OCI-LY7 (cell line): ENCODE results near the gene HRH2. TPM values are rescaled to one million over a fixed set of nuclear protein-coding genes. Genes with fewer than 3 reads are reported as not detected.

ENCODE experiments used
- BruUV-seq: library from RNA; stranded (reverse); fragments of 400-500 nt; replicated peaks from 2 replicates; lab custom pipeline; 2021; lab: Mats Ljungman, UMichigan
- CTCF ChIA-PET: fragments of 300-600 bp; sonication (Branson Sonifier 250); formaldehyde crosslinking; loops from one replicate; lab custom pipeline; 2022; ENCODE audit warnings: antibody characterized with exemption; ENCODE audit not compliant: unreplicated experiment; lab: Charles Lee
- POLR2A ChIA-PET: fragments of 300-600 bp; sonication (Branson Sonifier 250); formaldehyde crosslinking; loops from one replicate; lab custom pipeline; 2022; ENCODE audit warnings: antibody characterized with exemption; lab: Charles Lee
- DNase-seq: peaks from one replicate; pipeline ENCODE4 v3.0.0-alpha.2; 2015; ENCODE audit warnings: low spot score
- H2AFZ ChIP-seq: fragments of 200-600 bp; sonication (generic), shearing (Covaris generic); 2 replicates; pipeline ENCODE4 v1.6.1; 2014; ENCODE audit warnings: mild to moderate bottlenecking, antibody characterized with exemption, low read length, moderate library complexity
- H3K27ac ChIP-seq: fragments of 200-600 bp; sonication (generic); 2 replicates; pipeline ENCODE4 v1.5.1; 2014; ENCODE audit warnings: mixed run types, low read depth, mild to moderate bottlenecking, moderate library complexity, low read length, inconsistent platforms; ENCODE audit not compliant: poor library complexity, severe bottlenecking
- H3K36me3 ChIP-seq: fragments of 200-600 bp; sonication (generic); 2 replicates; pipeline ENCODE4 v1.6.1; 2014; ENCODE audit warnings: mild to moderate bottlenecking, antibody characterized with exemption, low read length, moderate library complexity, mixed read lengths; ENCODE audit not compliant: insufficient read depth
- H3K4me1 ChIP-seq: fragments of 200-600 bp; sonication (generic); 2 replicates; pipeline ENCODE4 v1.5.1; 2014; ENCODE audit warnings: mild to moderate bottlenecking, low read length; ENCODE audit not compliant: insufficient read depth, poor library complexity, severe bottlenecking
- H3K4me2 ChIP-seq: fragments of 200-600 bp; sonication (generic); 2 replicates; pipeline ENCODE4 v1.6.1; 2014; ENCODE audit warnings: mild to moderate bottlenecking, low read length
- H3K4me3 ChIP-seq: fragments of 200-600 bp; sonication (generic); 2 replicates; pipeline ENCODE4 v1.5.1; 2014; ENCODE audit warnings: mild to moderate bottlenecking, low read depth, low read length; ENCODE audit not compliant: poor library complexity, severe bottlenecking
- H3K79me2 ChIP-seq: fragments of 200-600 bp; sonication (generic); 2 replicates; pipeline ENCODE4 v1.6.1; 2016; ENCODE audit warnings: low read depth, mild to moderate bottlenecking, low read length, moderate library complexity, mixed read lengths; ENCODE audit not compliant: insufficient read depth
- H3K9me2 ChIP-seq: fragments of 200-600 bp; sonication (generic); 2 replicates; pipeline ENCODE4 v1.6.1; 2016; ENCODE audit warnings: mild to moderate bottlenecking, low read length, mixed read lengths; ENCODE audit not compliant: insufficient read depth
- H3K9me3 ChIP-seq: fragments of 200-600 bp; sonication (generic); 2 replicates; pipeline ENCODE4 v1.6.1; 2014; ENCODE audit warnings: mild to moderate bottlenecking, mixed run types, low read length, mixed read lengths
- H4K20me1 ChIP-seq: fragments of 200-600 bp; sonication (generic); 2 replicates; pipeline ENCODE4 v1.6.1; 2014; ENCODE audit warnings: mild to moderate bottlenecking, antibody characterized with exemption, low read length, moderate library complexity, mixed read lengths; ENCODE audit not compliant: insufficient read depth
- CTCF ChIP-seq: fragments of 200-600 bp; sonication (generic); conservative IDR thresholded peaks from 2 replicates; pipeline ENCODE4 v1.5.1; 2014; ENCODE audit warnings: mild to moderate bottlenecking, antibody characterized with exemption, low read length, moderate library complexity, mixed read lengths
- EZH2phosphoT487 ChIP-seq: fragments of 200-600 bp; sonication (generic); IDR thresholded peaks from 2 replicates; pipeline ENCODE4 v1.6.1; 2018; ENCODE audit warnings: low read depth, borderline replicate concordance, mild to moderate bottlenecking, mixed run types, antibody characterized with exemption, low read length, moderate library complexity, mixed read lengths
- intact Hi-C: fragments of 100-400 bp; cut with micrococcal nuclease; formaldehyde crosslinking; loops from one replicate; pipeline ENCODE4 v1.10.0; 2022; ENCODE audit not compliant: unreplicated experiment
- total RNA-seq, 2 experiments: library from RNA; depleted of rRNA in 1 of 2; stranded (reverse); fragments of >200 nt in 1 of 2; shearing (Covaris generic) in 1 of 2; gene quantifications; 2 replicates each; pipeline ENCODE4 v1.2.3, GENCODE V29; 2014 to 2022

HRH2 gene
- total RNA-seq, 2 experiments from 2014 or later, result not detected

GRCh38 chr5:175658299-175659145 lies 651 bp downstream of the HRH2 start:
- H3K4me2 ChIP-seq, result no peak overlapping the region
- POLR2A ChIA-PET, result no interaction called here
- no peaks in the 10 kb centered on the region for H3K4me1 ChIP-seq
- intact Hi-C loops, result no loop called here
- H3K9me2 ChIP-seq, result no peaks in the 10 kb centered on the region
- BruUV-seq, result no TSS peak
- no peaks in the 10 kb centered on the region for H3K79me2 ChIP-seq
- no peaks in the 10 kb centered on the region for H3K9me3 ChIP-seq
- no peak for TF ChIP-seq EZH2phosphoT487
- no peak for TF ChIP-seq CTCF
- CTCF ChIA-PET, result no interaction called here
- no peak overlapping the region for H2AFZ ChIP-seq
- no peak for DNase-seq
- H3K4me3 ChIP-seq, result no peak overlapping the region
- H4K20me1 ChIP-seq, result no peaks in the 10 kb centered on the region
- no peaks in the 10 kb centered on the region for H3K36me3 ChIP-seq
- no peak overlapping the region for H3K27ac ChIP-seq

GRCh38 chr5:175659546-175660253 lies 1.8 kb downstream of the HRH2 start:
- DNase-seq, result no peak
- Histone ChIP-seq H3K9me2 (no peaks in the 10 kb centered on the region), H3K36me3 (no peaks in the 10 kb centered on the region), H2AFZ (no peak overlapping the region), H3K79me2 (no peaks in the 10 kb centered on the region), H3K9me3 (no peaks in the 10 kb centered on the region), H3K4me3 (no peak overlapping the region), H3K27ac (no peak overlapping the region), H3K4me1 (no peaks in the 10 kb centered on the region), H3K4me2 (no peak overlapping the region), H4K20me1 (no peaks in the 10 kb centered on the region)
- TF ChIP-seq CTCF (no peak), EZH2phosphoT487 (no peak)
- no TSS peak for BruUV-seq
- intact Hi-C loops, result no loop called here
- ChIA-PET CTCF (no interaction called here), POLR2A (no interaction called here)
